ENCODE measurements around the gene FOXL1.

FOXL1 gene

GRCh38 chr16:86555704-86556075 lies 22.7 kb upstream of the FOXL1 start:
- DNase-seq (ENCODE audit: low read depth in 1 of 2, low spot score in 1 of 2), result no peak
- TF ChIP-seq SPI1 (IDR thresholded peaks at IDR 0.05; ENCODE audit: borderline replicate concordance, low read depth) (no peak), GABPA (IDR thresholded peaks at IDR 0.05; ENCODE audit: low read depth) (no peak), POLR2AphosphoS5 (IDR thresholded peaks at IDR 0.05; ENCODE audit: low read depth) (no peak)
- TF ChIP-seq, protein P1, sequence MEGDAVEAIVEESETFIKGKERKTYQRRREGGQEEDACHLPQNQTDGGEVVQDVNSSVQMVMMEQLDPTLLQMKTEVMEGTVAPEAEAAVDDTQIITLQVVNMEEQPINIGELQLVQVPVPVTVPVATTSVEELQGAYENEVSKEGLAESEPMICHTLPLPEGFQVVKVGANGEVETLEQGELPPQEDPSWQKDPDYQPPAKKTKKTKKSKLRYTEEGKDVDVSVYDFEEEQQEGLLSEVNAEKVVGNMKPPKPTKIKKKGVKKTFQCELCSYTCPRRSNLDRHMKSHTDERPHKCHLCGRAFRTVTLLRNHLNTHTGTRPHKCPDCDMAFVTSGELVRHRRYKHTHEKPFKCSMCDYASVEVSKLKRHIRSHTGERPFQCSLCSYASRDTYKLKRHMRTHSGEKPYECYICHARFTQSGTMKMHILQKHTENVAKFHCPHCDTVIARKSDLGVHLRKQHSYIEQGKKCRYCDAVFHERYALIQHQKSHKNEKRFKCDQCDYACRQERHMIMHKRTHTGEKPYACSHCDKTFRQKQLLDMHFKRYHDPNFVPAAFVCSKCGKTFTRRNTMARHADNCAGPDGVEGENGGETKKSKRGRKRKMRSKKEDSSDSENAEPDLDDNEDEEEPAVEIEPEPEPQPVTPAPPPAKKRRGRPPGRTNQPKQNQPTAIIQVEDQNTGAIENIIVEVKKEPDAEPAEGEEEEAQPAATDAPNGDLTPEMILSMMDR (IDR thresholded peaks at IDR 0.05; ENCODE audit: insufficient read depth, low read length), result no peak
- TF ChIP-seq, protein P2, sequence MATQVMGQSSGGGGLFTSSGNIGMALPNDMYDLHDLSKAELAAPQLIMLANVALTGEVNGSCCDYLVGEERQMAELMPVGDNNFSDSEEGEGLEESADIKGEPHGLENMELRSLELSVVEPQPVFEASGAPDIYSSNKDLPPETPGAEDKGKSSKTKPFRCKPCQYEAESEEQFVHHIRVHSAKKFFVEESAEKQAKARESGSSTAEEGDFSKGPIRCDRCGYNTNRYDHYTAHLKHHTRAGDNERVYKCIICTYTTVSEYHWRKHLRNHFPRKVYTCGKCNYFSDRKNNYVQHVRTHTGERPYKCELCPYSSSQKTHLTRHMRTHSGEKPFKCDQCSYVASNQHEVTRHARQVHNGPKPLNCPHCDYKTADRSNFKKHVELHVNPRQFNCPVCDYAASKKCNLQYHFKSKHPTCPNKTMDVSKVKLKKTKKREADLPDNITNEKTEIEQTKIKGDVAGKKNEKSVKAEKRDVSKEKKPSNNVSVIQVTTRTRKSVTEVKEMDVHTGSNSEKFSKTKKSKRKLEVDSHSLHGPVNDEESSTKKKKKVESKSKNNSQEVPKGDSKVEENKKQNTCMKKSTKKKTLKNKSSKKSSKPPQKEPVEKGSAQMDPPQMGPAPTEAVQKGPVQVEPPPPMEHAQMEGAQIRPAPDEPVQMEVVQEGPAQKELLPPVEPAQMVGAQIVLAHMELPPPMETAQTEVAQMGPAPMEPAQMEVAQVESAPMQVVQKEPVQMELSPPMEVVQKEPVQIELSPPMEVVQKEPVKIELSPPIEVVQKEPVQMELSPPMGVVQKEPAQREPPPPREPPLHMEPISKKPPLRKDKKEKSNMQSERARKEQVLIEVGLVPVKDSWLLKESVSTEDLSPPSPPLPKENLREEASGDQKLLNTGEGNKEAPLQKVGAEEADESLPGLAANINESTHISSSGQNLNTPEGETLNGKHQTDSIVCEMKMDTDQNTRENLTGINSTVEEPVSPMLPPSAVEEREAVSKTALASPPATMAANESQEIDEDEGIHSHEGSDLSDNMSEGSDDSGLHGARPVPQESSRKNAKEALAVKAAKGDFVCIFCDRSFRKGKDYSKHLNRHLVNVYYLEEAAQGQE (IDR thresholded peaks at IDR 0.05; ENCODE audit: insufficient replicate concordance, low read depth), result no peak
- no peaks in the 10 kb centered on the region for H3K27me3 ChIP-seq (ENCODE audit: insufficient read depth, poor library complexity, severe bottlenecking)
- H3K27ac ChIP-seq (replicated peaks), result no peak overlapping the region
- H3K4me3 ChIP-seq (replicated peaks; ENCODE audit: insufficient read depth, low read length), result peak overlapping the region; percentile 75

DNA sequence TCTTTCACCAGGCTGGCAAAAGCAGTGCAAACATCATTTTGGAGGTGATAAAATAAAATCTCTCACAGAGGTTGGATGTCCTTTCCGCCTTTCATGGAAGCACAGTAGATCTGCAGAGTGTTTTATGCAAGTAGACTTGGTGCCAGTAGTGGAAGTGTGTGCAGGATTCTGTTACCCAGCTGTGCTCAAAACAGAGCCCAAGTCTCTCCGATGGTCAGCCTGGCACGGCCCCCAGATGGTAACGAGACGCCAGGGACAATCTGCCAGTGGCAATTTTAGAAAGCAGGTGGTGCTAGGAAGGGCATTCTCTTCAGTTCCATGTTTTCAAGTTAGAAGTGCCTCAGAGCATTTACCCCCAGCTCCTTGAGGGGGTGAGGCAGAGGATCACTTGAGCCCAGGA lies 21.8 kb upstream of the FOXL1 start:
- no peak overlapping the region for H3K4me3 ChIP-seq (replicated peaks; ENCODE audit: insufficient read depth, low read length)
- H3K27me3 ChIP-seq (ENCODE audit: insufficient read depth, poor library complexity, severe bottlenecking), result no peaks in the 10 kb centered on the region
- no peak for DNase-seq (ENCODE audit: low read depth in 1 of 2, low spot score in 1 of 2)
- H3K27ac ChIP-seq (replicated peaks), result no peak overlapping the region
- no peak for TF ChIP-seq GABPA (IDR thresholded peaks at IDR 0.05; ENCODE audit: low read depth)
- TF ChIP-seq, protein P1 (IDR thresholded peaks at IDR 0.05; ENCODE audit: insufficient read depth, low read length), result no peak
- TF ChIP-seq SPI1 (IDR thresholded peaks at IDR 0.05; ENCODE audit: borderline replicate concordance, low read depth), result no peak
- TF ChIP-seq, protein P2 (IDR thresholded peaks at IDR 0.05; ENCODE audit: insufficient replicate concordance, low read depth), result no peak
- TF ChIP-seq POLR2AphosphoS5 (IDR thresholded peaks at IDR 0.05; ENCODE audit: low read depth), result no peak

DNA sequence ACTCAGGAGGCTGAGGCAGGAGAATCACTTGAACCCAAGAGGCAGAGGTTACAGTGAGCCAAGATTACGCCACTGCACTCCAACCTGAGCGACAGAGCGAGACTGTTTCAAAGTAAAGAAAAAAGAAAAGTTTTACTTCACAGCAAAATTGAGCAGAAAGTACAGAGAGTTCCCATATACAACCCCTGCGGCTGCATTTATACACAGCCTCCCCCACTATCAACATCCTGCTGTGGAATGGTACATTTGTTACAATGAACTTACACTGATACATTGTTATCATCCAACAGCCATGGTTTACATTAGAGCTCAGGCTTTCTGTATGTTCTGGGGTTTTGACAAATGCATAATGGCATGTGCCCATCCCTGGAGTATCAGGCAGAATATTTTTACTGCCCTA lies 20.8 kb upstream of the FOXL1 start:
- DNase-seq (ENCODE audit: low read depth in 1 of 2, low spot score in 1 of 2), result no peak
- Histone ChIP-seq H3K27me3 (ENCODE audit: insufficient read depth, poor library complexity, severe bottlenecking) (no peaks in the 10 kb centered on the region), H3K4me3 (replicated peaks; ENCODE audit: insufficient read depth, low read length) (no peak overlapping the region), H3K27ac (replicated peaks) (no peak overlapping the region)
- TF ChIP-seq SPI1 (IDR thresholded peaks at IDR 0.05; ENCODE audit: borderline replicate concordance, low read depth), result no peak
- no peak for TF ChIP-seq POLR2AphosphoS5 (IDR thresholded peaks at IDR 0.05; ENCODE audit: low read depth)
- no peak for TF ChIP-seq GABPA (IDR thresholded peaks at IDR 0.05; ENCODE audit: low read depth)
- TF ChIP-seq, protein P2 (IDR thresholded peaks at IDR 0.05; ENCODE audit: insufficient replicate concordance, low read depth), result no peak
- TF ChIP-seq, protein P1 (IDR thresholded peaks at IDR 0.05; ENCODE audit: insufficient read depth, low read length), result no peak
